ENCODE data around the gene ABHD4. TPM values are rescaled to one million over a fixed set of nuclear protein-coding genes. Genes with fewer than 3 reads are reported as not detected.

Gene ABHD4
- total RNA-seq, 6 experiments from 2014 or later, result 12.7 to 38.1 (median 18.5) TPM

GRCh38 chr14:22556990-22557623 lies 41.0 kb upstream of the ABHD4 start:
- H3K27me3 ChIP-seq, result no peaks in the 10 kb centered on the region
- WGBS (ENCODE audit: insufficient coverage, low coverage, low lambda C conversion rate, missing lambda C conversion rate), result 0% methylated on average over 24 of the region's 28 CpGs
- ATAC-seq (peak; percentile 84 to 88 (median 84)), DNase-seq (peak; percentile 85 to 90 (median 88))
- H3K36me3 ChIP-seq, result no peaks in the 10 kb centered on the region
- H3K4me3 ChIP-seq, result peak overlapping the region in 1 of 3 donors; percentile 27
- intact Hi-C loops (cut with DNase I), result loop anchor here (10.0 kb wide), 2 partner anchors 98 to 162 kb away; no protein-coding TSS in a partner anchor
- peaks cover 0 to 3% (median 0%) of the 10 kb centered on the region in 4 donors for H3K9me3 ChIP-seq
- peaks cover 0 to 22% (median 7%) of the 10 kb centered on the region in 4 donors for H3K4me1 ChIP-seq
- TF ChIP-seq POLR2A (IDR thresholded peaks at IDR 0.05) (no peak), CTCF (IDR thresholded peaks at IDR 0.05) (peak; percentile 95 to 100 (median 98))
- H3K27ac ChIP-seq, result peak overlapping the region; percentile 20 to 43 (median 33)

DNA sequence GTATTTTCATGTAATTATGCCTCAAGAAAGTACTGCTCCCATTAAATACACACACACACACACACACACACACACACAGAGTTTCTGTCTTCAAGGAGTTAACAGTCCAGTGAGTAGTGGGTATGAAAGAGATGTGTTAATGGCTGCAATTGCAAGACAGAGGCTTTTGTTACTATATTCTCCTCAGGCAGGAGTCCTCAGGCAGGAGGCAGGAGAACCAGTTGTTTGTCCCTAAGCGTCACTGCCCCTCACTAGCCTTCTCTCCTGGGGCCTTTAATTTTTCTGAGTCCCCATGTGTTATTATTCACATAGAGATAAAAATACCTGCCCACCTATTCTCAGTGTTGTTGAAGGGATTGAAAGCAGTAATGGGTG lies 40.3 kb upstream of the ABHD4 start:
- intact Hi-C loops (cut with DNase I), result loop anchor here (10.0 kb wide), 2 partner anchors 97 to 163 kb away; no protein-coding TSS in a partner anchor

GRCh38 chr14:22558221-22558913 lies 39.7 kb upstream of the ABHD4 start:
- ATAC-seq, result no peak
- peaks cover 0 to 3% (median 0%) of the 10 kb centered on the region in 4 donors for H3K9me3 ChIP-seq
- WGBS (ENCODE audit: insufficient coverage, low coverage, low lambda C conversion rate, missing lambda C conversion rate), result 55% methylated on average over 10 of the region's 25 CpGs
- H3K27me3 ChIP-seq, result no peaks in the 10 kb centered on the region
- H3K4me3 ChIP-seq, result no peak overlapping the region
- DNase-seq, result no peak
- no peaks in the 10 kb centered on the region for H3K36me3 ChIP-seq
- H3K27ac ChIP-seq, result peak overlapping the region; percentile 6 to 43 (median 16)
- intact Hi-C loops (cut with DNase I), result loop anchor here (10.0 kb wide), 2 partner anchors 96 to 164 kb away; no protein-coding TSS in a partner anchor
- TF ChIP-seq POLR2A (IDR thresholded peaks at IDR 0.05) (no peak), CTCF (IDR thresholded peaks at IDR 0.05) (no peak)
- peaks cover 0 to 28% (median 7%) of the 10 kb centered on the region in 4 donors for H3K4me1 ChIP-seq

More for the DNA sequence above, 40.3 kb upstream of the ABHD4 start:
- Histone ChIP-seq H3K9me3 (peaks cover 0 to 3% (median 0%) of the 10 kb centered on the region in 4 donors), H3K36me3 (no peaks in the 10 kb centered on the region), H3K27me3 (no peaks in the 10 kb centered on the region), H3K4me3 (no peak overlapping the region), H3K4me1 (peaks cover 0 to 26% (median 7%) of the 10 kb centered on the region in 4 donors), H3K27ac (peak overlapping the region in 2 of 3 donors; percentile 16 to 43)
- DNase-seq (no peak), ATAC-seq (no peak)
- no peak for TF ChIP-seq CTCF (IDR thresholded peaks at IDR 0.05)
- no peak for TF ChIP-seq POLR2A (IDR thresholded peaks at IDR 0.05)
- 100% methylated on average over 1 of the region's 1 CpG for WGBS (ENCODE audit: insufficient coverage, low coverage, low lambda C conversion rate, missing lambda C conversion rate)

DNA sequence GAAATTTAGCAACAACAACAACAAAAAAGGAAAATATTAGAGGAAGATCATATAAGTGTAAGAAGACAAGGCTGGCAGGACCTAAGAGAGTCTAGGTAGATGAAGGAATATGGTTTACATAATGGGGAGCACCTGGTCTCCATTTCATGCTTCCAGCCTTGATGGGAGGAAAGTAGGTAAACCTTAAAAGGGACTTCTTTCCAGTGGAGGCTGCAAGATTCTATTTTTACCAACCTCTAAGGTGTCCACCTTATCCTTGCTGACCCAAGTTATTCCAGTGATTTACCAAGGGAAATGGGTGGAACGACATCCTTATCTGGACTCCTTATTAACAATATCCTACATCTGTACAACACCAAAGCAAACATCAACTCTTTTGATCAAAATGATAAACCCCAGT lies 39.1 kb upstream of the ABHD4 start:
- intact Hi-C loops (cut with DNase I), result loop anchor here (10.0 kb wide), 2 partner anchors 96 to 164 kb away; no protein-coding TSS in a partner anchor
- Histone ChIP-seq H3K27ac (peak overlapping the region in 1 of 3 donors; percentile 43), H3K9me3 (peaks cover 0 to 3% (median 0%) of the 10 kb centered on the region in 4 donors), H3K36me3 (peaks cover 0 to 6% (median 0%) of the 10 kb centered on the region in 4 donors), H3K4me3 (no peak overlapping the region), H3K27me3 (no peaks in the 10 kb centered on the region), H3K4me1 (peaks cover 0 to 28% (median 7%) of the 10 kb centered on the region in 4 donors)
- DNase-seq (no peak), ATAC-seq (no peak)
- no peak for TF ChIP-seq POLR2A (IDR thresholded peaks at IDR 0.05)
- no peak for TF ChIP-seq CTCF (IDR thresholded peaks at IDR 0.05)
- 57% methylated on average over 1 of the region's 1 CpG for WGBS (ENCODE audit: insufficient coverage, low coverage, low lambda C conversion rate, missing lambda C conversion rate)
